ENCODE measurements around the gene SELENOT.

Gene SELENOT

GRCh38 chr3:150603153-150603979, at the start of gene SELENOT:
SELENOT (plus strand) TSS chr3:150603321; CDS start chr3:150603363, 42 bp downstream.
- DNase-seq (ENCODE audit: low read depth) = peak; percentile 92

- no peak for DNase-seq (ENCODE audit: low read depth)
Observed at GRCh38 chr3:150555859-150556436, 47.2 kb upstream of the SELENOT start.

GRCh38 chr3:150556792-150557191, 46.3 kb upstream of the SELENOT start:
- no peak for DNase-seq (ENCODE audit: low read depth)

- no peak for DNase-seq (ENCODE audit: low read depth)
Observed at GRCh38 chr3:150557725-150558124, 45.4 kb upstream of the SELENOT start.

- DNase-seq (ENCODE audit: low read depth) = no peak
Observed at GRCh38 chr3:150564243-150564642, 38.9 kb upstream of the SELENOT start.

GRCh38 chr3:150567328-150567727, 35.8 kb upstream of the SELENOT start:
- no peak for DNase-seq (ENCODE audit: low read depth)

GRCh38 chr3:150577855-150578254, 25.3 kb upstream of the SELENOT start:
- DNase-seq (ENCODE audit: low read depth) = peak; percentile 21

- no peak for DNase-seq (ENCODE audit: low read depth)
Observed at GRCh38 chr3:150581174-150581573, 21.9 kb upstream of the SELENOT start.

GRCh38 chr3:150582620-150583019, 20.5 kb upstream of the SELENOT start:
- DNase-seq (ENCODE audit: low read depth) = no peak

GRCh38 chr3:150583028-150583427, 20.1 kb upstream of the SELENOT start:
- no peak for DNase-seq (ENCODE audit: low read depth)

- no peak for DNase-seq (ENCODE audit: low read depth)
Observed at GRCh38 chr3:150588027-150588830, 14.9 kb upstream of the SELENOT start.

- peak; percentile 5 for DNase-seq (ENCODE audit: low read depth)
Observed at GRCh38 chr3:150589759-150590158, 13.4 kb upstream of the SELENOT start.

GRCh38 chr3:150594150-150594549, 9.0 kb upstream of the SELENOT start:
- no peak for DNase-seq (ENCODE audit: low read depth)

GRCh38 chr3:150597646-150598045, 5.5 kb upstream of the SELENOT start:
- DNase-seq (ENCODE audit: low read depth) = no peak

GRCh38 chr3:150599611-150600297, 3.4 kb upstream of the SELENOT start:
- peak; percentile 55 for DNase-seq (ENCODE audit: low read depth)

GRCh38 chr3:150600647-150601530, 2.2 kb upstream of the SELENOT start:
- peak; percentile 34 for DNase-seq (ENCODE audit: low read depth)

GRCh38 chr3:150602426-150603152, 532 bp upstream of the SELENOT start:
- DNase-seq (ENCODE audit: low read depth) = no peak

- DNase-seq (ENCODE audit: low read depth) = no peak
Observed at GRCh38 chr3:150603980-150604319, 829 bp downstream of the SELENOT start.

GRCh38 chr3:150605998-150606641, 3.0 kb downstream of the SELENOT start:
- DNase-seq (ENCODE audit: low read depth) = no peak

Measured in amniotic epithelial cell (primary cell).